HG02884 (cell line): ENCODE measurements around the gene LAMTOR2.
"Not testable (repeated sequence)": the region's sequence is repeated elsewhere in the genome, so short reads cannot be mapped to it uniquely, and the experiment has no call there.

Experiments
- ATAC-seq: cut with Tn5 transposase; IDR thresholded peaks from one replicate; pipeline ENCODE4 v1.9.1; 2021; ENCODE audit warnings: mild to moderate bottlenecking, moderate library complexity; ENCODE audit not compliant: unreplicated experiment

Gene LAMTOR2

GRCh38 chr1:156051011-156051725 lies 3.4 kb upstream of the LAMTOR2 start:
- no peak for ATAC-seq

- ATAC-seq, result no peak
Measured at GRCh38 chr1:156052862-156053767, 1.5 kb upstream of the LAMTOR2 start.

- ATAC-seq, result peak; percentile 32
Measured at GRCh38 chr1:156053768-156054499, 648 bp upstream of the LAMTOR2 start, which contains the start of gene UBQLN4. Gene UBQLN4 (minus strand): TSS chr1:156053798. CDS start chr1:156053701, 97 bp downstream.

GRCh38 chr1:156055281-156056048 lies 883 bp downstream of the LAMTOR2 start:
- no peak for ATAC-seq

GRCh38 chr1:156056326-156056849 lies 1.8 kb downstream of the LAMTOR2 start:
- no peak for ATAC-seq

- ATAC-seq, result no peak
Measured at GRCh38 chr1:156060937-156061636, 6.5 kb downstream of the LAMTOR2 start, which contains the start of gene RAB25. Gene RAB25 (plus strand): TSS chr1:156061160. CDS start chr1:156061401, 241 bp downstream.

- ATAC-seq, result no peak
Measured at GRCh38 chr1:156062189-156062588, 7.6 kb downstream of the LAMTOR2 start.

- no peak for ATAC-seq
Measured at GRCh38 chr1:156063997-156064285, 9.4 kb downstream of the LAMTOR2 start.

- no peak for ATAC-seq
Measured at GRCh38 chr1:156064615-156065014, 10.0 kb downstream of the LAMTOR2 start.

- ATAC-seq, result no peak
Measured at GRCh38 chr1:156065212-156065611, 10.6 kb downstream of the LAMTOR2 start.

- no peak for ATAC-seq
Measured at GRCh38 chr1:156065871-156066270, 11.3 kb downstream of the LAMTOR2 start.

GRCh38 chr1:156067262-156067661 lies 12.7 kb downstream of the LAMTOR2 start:
- ATAC-seq, result no peak

- ATAC-seq, result no peak
Measured at GRCh38 chr1:156069490-156070455, 15.2 kb downstream of the LAMTOR2 start.

GRCh38 chr1:156070548-156070947 lies 16.0 kb downstream of the LAMTOR2 start:
- ATAC-seq, result no peak

- ATAC-seq, result not testable (repeated sequence)
Measured at GRCh38 chr1:156071332-156071816, 16.8 kb downstream of the LAMTOR2 start.

- no peak for ATAC-seq
Measured at GRCh38 chr1:156072251-156072650, 17.7 kb downstream of the LAMTOR2 start.

GRCh38 chr1:156073110-156073687 lies 18.6 kb downstream of the LAMTOR2 start:
- ATAC-seq, result no peak

GRCh38 chr1:156073740-156074139 lies 19.2 kb downstream of the LAMTOR2 start:
- ATAC-seq, result no peak
